ENCODE measurements around the gene WNT10A. TPM values are rescaled to one million over a fixed set of nuclear protein-coding genes. Genes with fewer than 3 reads are reported as not detected.

The WNT10A gene
- total RNA-seq, 1 donor from 2014 or later, result 2.5 TPM

DNA sequence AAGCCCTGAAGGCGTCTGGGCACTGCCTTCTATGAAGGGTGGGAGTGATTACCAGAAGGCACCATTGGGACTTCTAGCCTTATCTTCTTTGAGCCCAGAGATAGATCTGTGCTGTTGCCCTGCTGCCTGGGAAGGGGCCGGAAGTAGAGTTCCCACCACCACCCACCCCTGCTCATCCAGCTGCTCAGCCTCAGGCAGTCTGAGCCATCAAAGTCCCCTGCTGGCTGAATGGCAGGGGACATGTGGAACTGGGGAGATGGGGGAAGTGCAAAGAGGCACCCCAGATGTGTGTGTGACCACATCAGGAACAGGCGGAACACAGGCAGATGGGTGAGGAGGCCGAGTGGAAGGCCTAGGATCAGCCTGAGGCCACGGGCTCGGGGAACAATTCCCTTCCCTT, 3.3 kb upstream of the WNT10A start:
- H3K36me3 ChIP-seq, result no peaks in the 10 kb centered on the region
- intact Hi-C loops (cut with DNase I), result no loop called here
- no peak for DNase-seq (ENCODE audit: extremely low spot score in 2 of 2)
- no peak overlapping the region for H3K27ac ChIP-seq
- no peaks in the 10 kb centered on the region for H3K9me3 ChIP-seq
- H3K4me3 ChIP-seq, result no peak overlapping the region
- TF ChIP-seq POLR2AphosphoS5 (IDR thresholded peaks at IDR 0.05; ENCODE audit: insufficient read depth in 1 of 2, low read depth in 1 of 2) (no peak), CTCF (IDR thresholded peaks at IDR 0.05) (no peak), POLR2A (IDR thresholded peaks at IDR 0.05) (no peak)
- H3K27me3 ChIP-seq, result peaks cover 16% of the 10 kb centered on the region
- peaks cover 19% of the 10 kb centered on the region for H3K4me1 ChIP-seq

- Histone ChIP-seq H3K36me3 (no peaks in the 10 kb centered on the region), H3K4me3 (no peak overlapping the region), H3K4me1 (peaks cover 24% of the 10 kb centered on the region), H3K9me3 (no peaks in the 10 kb centered on the region), H3K27ac (no peak overlapping the region), H3K27me3 (peaks cover 11% of the 10 kb centered on the region)
- no peak for TF ChIP-seq CTCF (IDR thresholded peaks at IDR 0.05)
- no peak for TF ChIP-seq POLR2A (IDR thresholded peaks at IDR 0.05)
- no peak for TF ChIP-seq POLR2AphosphoS5 (IDR thresholded peaks at IDR 0.05; ENCODE audit: insufficient read depth in 1 of 2, low read depth in 1 of 2)
- intact Hi-C loops (cut with DNase I), result no loop called here
- DNase-seq (ENCODE audit: extremely low spot score in 2 of 2), result no peak
Observed at GRCh38 chr2:218877891-218878290, 2.8 kb upstream of the WNT10A start.

- peaks cover 11% of the 10 kb centered on the region for H3K27me3 ChIP-seq
- peaks cover 30% of the 10 kb centered on the region for H3K4me1 ChIP-seq
- no peaks in the 10 kb centered on the region for H3K36me3 ChIP-seq
- no peak for TF ChIP-seq POLR2A (IDR thresholded peaks at IDR 0.05)
- no peak overlapping the region for H3K4me3 ChIP-seq
- no peaks in the 10 kb centered on the region for H3K9me3 ChIP-seq
- DNase-seq (ENCODE audit: extremely low spot score in 2 of 2), result no peak
- intact Hi-C loops (cut with DNase I), result no loop called here
- H3K27ac ChIP-seq, result no peak overlapping the region
Observed at GRCh38 chr2:218878486-218878885, 2.2 kb upstream of the WNT10A start.

- H3K27ac ChIP-seq, result no peak overlapping the region
- H3K36me3 ChIP-seq, result no peaks in the 10 kb centered on the region
- no peak for TF ChIP-seq POLR2AphosphoS5 (IDR thresholded peaks at IDR 0.05; ENCODE audit: insufficient read depth in 1 of 2, low read depth in 1 of 2)
- no peak for TF ChIP-seq CTCF (IDR thresholded peaks at IDR 0.05)
- TF ChIP-seq POLR2A (IDR thresholded peaks at IDR 0.05), result no peak
- H3K27me3 ChIP-seq, result peaks cover 11% of the 10 kb centered on the region
- peaks cover 36% of the 10 kb centered on the region for H3K4me1 ChIP-seq
- H3K4me3 ChIP-seq, result no peak overlapping the region
- H3K9me3 ChIP-seq, result no peaks in the 10 kb centered on the region
- intact Hi-C loops (cut with DNase I), result no loop called here
- no peak for DNase-seq (ENCODE audit: extremely low spot score in 2 of 2)
Observed at GRCh38 chr2:218878926-218879761, 1.5 kb upstream of the WNT10A start.

- no peak overlapping the region for H3K4me3 ChIP-seq
- no peaks in the 10 kb centered on the region for H3K9me3 ChIP-seq
- H3K27ac ChIP-seq, result no peak overlapping the region
- no peak for DNase-seq (ENCODE audit: extremely low spot score in 2 of 2)
- peaks cover 11% of the 10 kb centered on the region for H3K27me3 ChIP-seq
- H3K4me1 ChIP-seq, result peaks cover 39% of the 10 kb centered on the region
- no peaks in the 10 kb centered on the region for H3K36me3 ChIP-seq
- TF ChIP-seq CTCF (IDR thresholded peaks at IDR 0.05), result no peak
- TF ChIP-seq POLR2AphosphoS5 (IDR thresholded peaks at IDR 0.05; ENCODE audit: insufficient read depth in 1 of 2, low read depth in 1 of 2), result no peak
- no peak for TF ChIP-seq POLR2A (IDR thresholded peaks at IDR 0.05)
- intact Hi-C loops (cut with DNase I), result no loop called here
Observed at GRCh38 chr2:218879776-218880101, 913 bp upstream of the WNT10A start.

Data from vagina (tissue), 2 donors.